Mononuclear cell (primary cell): ENCODE measurements around the gene DGAT2. TPM values are rescaled to one million over a fixed set of nuclear protein-coding genes. Genes with fewer than 3 reads are reported as not detected.

ENCODE experiments used
- H3K27me3 ChIP-seq: 2 replicates; pipeline ENCODE4 v1.6.0; 2011; ENCODE audit warnings: low read length, control low read depth; ENCODE audit not compliant: insufficient read depth
- H3K4me1 ChIP-seq: 2 replicates; pipeline ENCODE4 v1.5.1; 2011; ENCODE audit warnings: mild to moderate bottlenecking, low read length, control low read depth; ENCODE audit not compliant: insufficient read depth
- H3K4me3 ChIP-seq: 2 replicates; pipeline ENCODE4 v1.5.1; 2011; ENCODE audit warnings: mild to moderate bottlenecking, low read length, moderate library complexity
- H3K9me3 ChIP-seq: 2 replicates; pipeline ENCODE4 v1.5.1; 2011; ENCODE audit warnings: low read depth, mild to moderate bottlenecking, control low read depth, low read length
- total RNA-seq: library from RNA; depleted of rRNA; stranded (reverse); fragments of >200 nt; gene quantifications from one replicate; pipeline ENCODE4 v1.2.3, GENCODE V29; 2012

The DGAT2 gene
- total RNA-seq, 1 donor = 5.5 TPM

GRCh38 chr11:75840522-75840921 lies 71.9 kb downstream of the DGAT2 start:
- Histone ChIP-seq H3K27me3 (no peaks in the 10 kb centered on the region), H3K4me3 (no peak overlapping the region), H3K9me3 (no peaks in the 10 kb centered on the region), H3K4me1 (peaks cover 30% of the 10 kb centered on the region)

GRCh38 chr11:75841739-75842138 lies 73.2 kb downstream of the DGAT2 start:
- Histone ChIP-seq H3K9me3 (no peaks in the 10 kb centered on the region), H3K4me3 (no peak overlapping the region), H3K27me3 (no peaks in the 10 kb centered on the region), H3K4me1 (peaks cover 18% of the 10 kb centered on the region)

- Histone ChIP-seq H3K9me3 (no peaks in the 10 kb centered on the region), H3K27me3 (no peaks in the 10 kb centered on the region), H3K4me3 (no peak overlapping the region), H3K4me1 (peaks cover 7% of the 10 kb centered on the region)
These were observed 76.7 kb downstream of the DGAT2 start for GRCh38 chr11:75845324-75845723.

- H3K4me3 ChIP-seq = no peak overlapping the region
- H3K4me1 ChIP-seq = peaks cover 18% of the 10 kb centered on the region
- no peaks in the 10 kb centered on the region for H3K27me3 ChIP-seq
- no peaks in the 10 kb centered on the region for H3K9me3 ChIP-seq
These were observed 81.3 kb downstream of the DGAT2 start for GRCh38 chr11:75849894-75850293.

- no peak overlapping the region for H3K4me3 ChIP-seq
- H3K4me1 ChIP-seq = peaks cover 18% of the 10 kb centered on the region
- no peaks in the 10 kb centered on the region for H3K27me3 ChIP-seq
- no peaks in the 10 kb centered on the region for H3K9me3 ChIP-seq
These were observed 82.2 kb downstream of the DGAT2 start for GRCh38 chr11:75850787-75851186.

Other genes starting within 250 kb of the DGAT2 start
- 14.5 TPM for gene GDPD5, start 242.8 kb upstream of the DGAT2 start, total RNA-seq
- 2.3 TPM for gene SERPINH1, start 206.5 kb upstream of the DGAT2 start, total RNA-seq
- not detected for gene MAP6, start 99.7 kb upstream of the DGAT2 start, total RNA-seq
- not detected for gene MOGAT2, start 50.9 kb upstream of the DGAT2 start, total RNA-seq
- 42.5 TPM for gene UVRAG, start 46.4 kb downstream of the DGAT2 start, total RNA-seq